Measurements from ENCODE around the gene ASPHD1.

Gene ASPHD1

DNA sequence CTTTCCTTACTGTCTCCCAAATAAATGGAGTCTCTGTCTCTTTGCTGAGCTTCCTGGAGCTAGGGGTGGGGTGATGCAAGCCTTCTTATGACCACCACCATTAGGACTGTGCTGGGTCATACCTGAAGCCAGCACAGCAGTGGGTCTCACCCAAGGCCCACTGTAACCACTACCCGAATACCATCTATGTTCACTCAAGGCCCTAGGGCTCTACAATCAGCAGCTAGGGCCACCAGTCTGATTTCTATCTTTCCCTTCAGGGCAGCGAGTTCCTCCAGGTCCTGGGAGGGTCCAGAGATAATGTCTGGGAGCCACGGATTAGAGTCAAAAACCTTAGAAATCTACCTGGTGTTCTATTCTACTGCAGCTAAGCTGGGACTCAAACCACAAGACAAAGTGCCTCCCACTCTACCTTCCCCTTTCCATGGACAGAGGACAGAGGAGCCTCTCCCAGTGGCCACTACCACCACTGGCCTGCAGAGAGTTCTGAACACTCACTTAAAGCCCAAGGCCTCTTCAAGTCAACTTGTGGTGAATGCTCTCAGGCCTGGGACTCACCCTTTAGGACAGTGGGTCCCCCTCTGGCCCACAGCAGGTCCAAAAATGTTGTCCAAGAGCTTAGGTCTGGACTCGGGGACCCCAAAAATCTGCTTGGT is 50.6 kb downstream of the ASPHD1 start:
- TF ChIP-seq TAF1 (IDR thresholded peaks at IDR 0.05; ENCODE audit: borderline replicate concordance, insufficient read depth, low read length) (no peak), POLR2AphosphoS5 (IDR thresholded peaks at IDR 0.05; ENCODE audit: low read depth, low read length) (no peak), FOXP2 (optimal IDR thresholded peaks at IDR 0.05; ENCODE audit: borderline replicate concordance, extremely low read depth, extremely low read length, insufficient read depth) (no peak)
- TF ChIP-seq, protein P1, sequence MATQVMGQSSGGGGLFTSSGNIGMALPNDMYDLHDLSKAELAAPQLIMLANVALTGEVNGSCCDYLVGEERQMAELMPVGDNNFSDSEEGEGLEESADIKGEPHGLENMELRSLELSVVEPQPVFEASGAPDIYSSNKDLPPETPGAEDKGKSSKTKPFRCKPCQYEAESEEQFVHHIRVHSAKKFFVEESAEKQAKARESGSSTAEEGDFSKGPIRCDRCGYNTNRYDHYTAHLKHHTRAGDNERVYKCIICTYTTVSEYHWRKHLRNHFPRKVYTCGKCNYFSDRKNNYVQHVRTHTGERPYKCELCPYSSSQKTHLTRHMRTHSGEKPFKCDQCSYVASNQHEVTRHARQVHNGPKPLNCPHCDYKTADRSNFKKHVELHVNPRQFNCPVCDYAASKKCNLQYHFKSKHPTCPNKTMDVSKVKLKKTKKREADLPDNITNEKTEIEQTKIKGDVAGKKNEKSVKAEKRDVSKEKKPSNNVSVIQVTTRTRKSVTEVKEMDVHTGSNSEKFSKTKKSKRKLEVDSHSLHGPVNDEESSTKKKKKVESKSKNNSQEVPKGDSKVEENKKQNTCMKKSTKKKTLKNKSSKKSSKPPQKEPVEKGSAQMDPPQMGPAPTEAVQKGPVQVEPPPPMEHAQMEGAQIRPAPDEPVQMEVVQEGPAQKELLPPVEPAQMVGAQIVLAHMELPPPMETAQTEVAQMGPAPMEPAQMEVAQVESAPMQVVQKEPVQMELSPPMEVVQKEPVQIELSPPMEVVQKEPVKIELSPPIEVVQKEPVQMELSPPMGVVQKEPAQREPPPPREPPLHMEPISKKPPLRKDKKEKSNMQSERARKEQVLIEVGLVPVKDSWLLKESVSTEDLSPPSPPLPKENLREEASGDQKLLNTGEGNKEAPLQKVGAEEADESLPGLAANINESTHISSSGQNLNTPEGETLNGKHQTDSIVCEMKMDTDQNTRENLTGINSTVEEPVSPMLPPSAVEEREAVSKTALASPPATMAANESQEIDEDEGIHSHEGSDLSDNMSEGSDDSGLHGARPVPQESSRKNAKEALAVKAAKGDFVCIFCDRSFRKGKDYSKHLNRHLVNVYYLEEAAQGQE (IDR thresholded peaks at IDR 0.05; ENCODE audit: insufficient read depth in 1 of 2, low read depth in 2 of 2, low read length in 2 of 2), result no peak

DNA sequence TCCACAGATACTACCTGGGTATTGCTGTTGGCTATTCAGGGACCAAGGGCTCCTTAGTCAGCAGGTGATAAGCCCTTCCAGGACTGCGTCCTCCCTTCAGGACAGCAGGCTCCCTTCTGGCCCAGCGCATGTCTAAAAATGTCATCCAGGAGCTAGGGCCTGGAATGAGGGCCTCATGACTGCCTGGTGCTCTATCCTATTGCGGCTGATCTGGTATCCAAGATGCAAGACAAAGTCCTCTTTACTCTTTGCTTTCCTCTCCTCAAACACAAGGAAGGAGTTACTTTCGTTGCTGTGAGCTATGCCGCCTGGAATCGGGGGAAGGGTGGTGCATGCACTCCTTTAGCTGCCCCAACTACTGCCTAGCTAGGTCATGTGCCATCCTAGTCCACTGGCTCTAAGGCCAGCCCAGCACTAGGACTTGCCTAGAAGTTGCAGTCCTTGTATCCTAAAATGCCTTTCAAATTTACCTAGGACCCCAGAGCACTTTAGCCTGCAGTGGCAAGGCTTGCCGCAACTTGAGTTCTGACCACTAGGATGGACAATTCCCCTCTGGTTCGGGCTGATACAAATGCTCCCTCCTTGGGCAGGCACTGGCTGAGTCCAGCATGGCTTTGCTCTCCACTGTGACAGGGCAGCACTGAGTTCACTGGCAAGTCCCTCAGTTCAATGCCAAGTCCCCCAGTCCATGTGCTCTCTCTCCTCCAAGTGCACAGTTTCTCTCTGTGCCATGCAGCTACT is 51.5 kb downstream of the ASPHD1 start:
- TF ChIP-seq POLR2AphosphoS5 (IDR thresholded peaks at IDR 0.05; ENCODE audit: low read depth, low read length) (no peak), TAF1 (IDR thresholded peaks at IDR 0.05; ENCODE audit: borderline replicate concordance, insufficient read depth, low read length) (no peak), SIN3A (IDR thresholded peaks at IDR 0.05; ENCODE audit: borderline replicate concordance, insufficient read depth, low read length) (no peak), FOXP2 (optimal IDR thresholded peaks at IDR 0.05; ENCODE audit: borderline replicate concordance, extremely low read depth, extremely low read length, insufficient read depth) (no peak)
- TF ChIP-seq, protein P1 (IDR thresholded peaks at IDR 0.05; ENCODE audit: insufficient read depth in 1 of 2, low read depth in 2 of 2, low read length in 2 of 2), result no peak

Measured in PFSK-1 (cell line).